ENCODE measurements around the gene SGIP1. TPM values are rescaled to one million over a fixed set of nuclear protein-coding genes. Genes with fewer than 3 reads are reported as not detected.

Gene SGIP1
- total RNA-seq, 1 donor from 2014 or later: 0.79 TPM

DNA sequence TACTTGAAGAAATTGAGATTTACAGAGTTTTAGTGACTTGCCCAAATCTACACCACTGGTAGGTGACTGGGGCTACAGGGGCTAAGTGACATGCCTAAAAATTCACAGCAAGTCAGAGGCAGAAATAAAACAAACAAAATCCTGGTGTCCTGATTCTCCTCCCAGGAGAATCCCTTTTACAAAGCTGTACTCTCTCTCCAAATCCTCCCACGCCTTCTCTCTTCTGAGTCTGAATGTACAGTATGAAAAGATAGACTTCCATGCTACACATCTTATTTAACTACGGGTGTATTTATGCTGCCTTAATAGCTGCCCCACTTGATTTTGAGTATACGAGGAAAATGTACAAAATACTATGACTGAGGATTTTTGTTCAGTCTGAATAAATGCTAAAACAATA lies 65.4 kb downstream of the SGIP1 start:
- H3K4me3 ChIP-seq (ENCODE audit: low read depth, low read length): no peak overlapping the region
- H3K27me3 ChIP-seq (ENCODE audit: control insufficient read depth, insufficient read depth, low read length): no peaks in the 10 kb centered on the region
- DNase-seq (ENCODE audit: low read depth) (no peak), FAIRE-seq (no peak)
- H3K36me3 ChIP-seq (ENCODE audit: control insufficient read depth, insufficient read depth, low read length): no peaks in the 10 kb centered on the region
- TF ChIP-seq CTCF (IDR thresholded peaks at IDR 0.05; ENCODE audit: insufficient read depth, low read length, severe bottlenecking): no peak

- DNase-seq (ENCODE audit: low read depth) (no peak), FAIRE-seq (no peak)
- no peak overlapping the region for H3K4me3 ChIP-seq (ENCODE audit: low read depth, low read length)
- H3K36me3 ChIP-seq (ENCODE audit: control insufficient read depth, insufficient read depth, low read length): no peaks in the 10 kb centered on the region
- TF ChIP-seq CTCF (IDR thresholded peaks at IDR 0.05; ENCODE audit: insufficient read depth, low read length, severe bottlenecking): no peak
- H3K27me3 ChIP-seq (ENCODE audit: control insufficient read depth, insufficient read depth, low read length): no peaks in the 10 kb centered on the region
Observed at GRCh38 chr1:66599899-66600737, 66.2 kb downstream of the SGIP1 start.

GRCh38 chr1:66605419-66605997 lies 71.6 kb downstream of the SGIP1 start:
- Histone ChIP-seq H3K4me3 (ENCODE audit: low read depth, low read length) (no peak overlapping the region), H3K36me3 (ENCODE audit: control insufficient read depth, insufficient read depth, low read length) (no peaks in the 10 kb centered on the region), H3K27me3 (ENCODE audit: control insufficient read depth, insufficient read depth, low read length) (no peaks in the 10 kb centered on the region)
- no peak for FAIRE-seq
- DNase-seq (ENCODE audit: low read depth): no peak
- TF ChIP-seq CTCF (IDR thresholded peaks at IDR 0.05; ENCODE audit: insufficient read depth, low read length, severe bottlenecking): no peak

DNA sequence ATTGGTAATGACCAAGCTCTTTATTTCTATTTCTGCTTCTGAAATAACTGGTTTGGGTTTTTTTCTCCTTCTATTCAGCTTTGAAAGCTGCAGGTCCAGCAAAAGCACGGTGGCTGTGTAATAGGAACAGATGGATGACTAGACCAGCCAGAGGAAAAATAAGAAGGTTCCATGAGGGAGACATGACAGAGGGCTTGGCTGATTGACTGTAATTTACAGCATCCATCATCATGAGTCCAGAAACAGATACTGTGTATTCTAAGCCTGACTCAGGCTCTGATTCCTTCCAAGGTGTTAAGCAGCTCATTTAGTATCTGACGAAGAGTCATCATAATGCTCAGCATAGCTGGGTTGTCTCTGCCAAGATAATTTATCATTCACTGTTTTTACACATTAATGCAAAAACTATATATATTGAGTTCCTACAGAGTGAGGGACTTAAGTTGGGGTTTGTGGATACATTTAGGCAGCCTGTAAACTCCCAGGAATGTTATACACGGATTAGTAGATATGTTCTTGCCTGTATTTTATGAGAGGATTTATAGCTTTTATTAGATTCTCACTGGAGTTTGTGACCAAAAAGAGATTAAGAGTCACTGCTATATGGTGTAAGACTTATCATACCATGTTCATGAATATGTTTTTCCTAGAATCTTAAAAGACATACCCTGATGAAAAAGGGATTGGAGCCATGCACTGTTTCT lies 72.6 kb downstream of the SGIP1 start:
- Histone ChIP-seq H3K27me3 (ENCODE audit: control insufficient read depth, insufficient read depth, low read length) (no peaks in the 10 kb centered on the region), H3K4me3 (ENCODE audit: low read depth, low read length) (no peak overlapping the region), H3K36me3 (ENCODE audit: control insufficient read depth, insufficient read depth, low read length) (no peaks in the 10 kb centered on the region)
- no peak for TF ChIP-seq CTCF (IDR thresholded peaks at IDR 0.05; ENCODE audit: insufficient read depth, low read length, severe bottlenecking)
- DNase-seq (ENCODE audit: low read depth): no peak
- peak; percentile 23 for FAIRE-seq

GRCh38 chr1:66607458-66607857 lies 73.5 kb downstream of the SGIP1 start:
- H3K27me3 ChIP-seq (ENCODE audit: control insufficient read depth, insufficient read depth, low read length): no peaks in the 10 kb centered on the region
- DNase-seq (ENCODE audit: low read depth) (no peak), FAIRE-seq (no peak)
- H3K36me3 ChIP-seq (ENCODE audit: control insufficient read depth, insufficient read depth, low read length): no peaks in the 10 kb centered on the region
- TF ChIP-seq CTCF (IDR thresholded peaks at IDR 0.05; ENCODE audit: insufficient read depth, low read length, severe bottlenecking): no peak
- no peak overlapping the region for H3K4me3 ChIP-seq (ENCODE audit: low read depth, low read length)
